ENCODE measurements around the gene MED14. TPM values are rescaled to one million over a fixed set of nuclear protein-coding genes. Genes with fewer than 3 reads are reported as not detected.

Gene MED14
- total RNA-seq, 1 experiment from 2014 or later, result 83.3 TPM

DNA sequence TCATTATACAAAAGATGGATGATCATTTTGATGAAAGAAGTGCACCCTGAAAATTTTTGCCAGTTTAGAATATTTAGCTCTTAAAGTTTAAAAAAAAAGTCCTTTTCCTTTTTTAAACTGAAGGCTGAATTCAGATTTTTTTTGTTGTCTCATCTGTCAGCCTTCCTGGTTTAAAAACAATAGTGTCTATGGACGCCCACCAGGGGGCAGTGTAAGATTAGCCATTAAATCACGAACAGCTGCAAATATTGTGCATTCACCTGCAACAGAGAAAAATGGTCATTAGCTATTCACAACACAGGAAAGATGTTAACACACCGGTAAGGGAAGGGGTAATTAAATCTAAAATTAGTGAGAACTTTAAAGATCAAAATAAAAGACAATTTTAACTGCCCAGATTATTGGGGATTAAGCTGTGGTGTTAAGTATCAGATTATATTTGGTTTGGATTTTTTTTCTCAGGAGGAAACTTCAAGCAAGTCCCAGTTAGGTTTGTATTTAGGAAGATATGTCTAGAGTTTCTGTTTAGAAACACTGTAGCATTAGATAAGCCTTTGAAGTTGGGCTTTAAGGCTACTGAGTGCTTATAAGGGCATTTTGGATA lies 83.6 kb downstream of the MED14 start:
- no peaks in the 10 kb centered on the region for H3K9me3 Mint-ChIP-seq
- DNase-seq (ENCODE audit: low spot score) (peak; percentile 33), ATAC-seq (no peak)
- H3K36me3 Mint-ChIP-seq, result peaks cover 23% of the 10 kb centered on the region
- no peak overlapping the region for H3K27ac Mint-ChIP-seq
- POLR2A ChIA-PET, result no interaction called here
- no peaks in the 10 kb centered on the region; the same call in 1 of the 2 replicates for H3K27me3 Mint-ChIP-seq (ENCODE audit: low read depth)
- TF ChIP-seq ZNF281 (CRISPR knock-in tag; IDR thresholded peaks at IDR 0.05) (no peak), CTCF (IDR thresholded peaks at IDR 0.05) (peak; percentile 49)
- H3K4me3 Mint-ChIP-seq, result no peak overlapping the region
- peaks cover 6% of the 10 kb centered on the region for H3K4me1 Mint-ChIP-seq
- CTCF ChIA-PET, result interaction anchor here (0.6 to 1.5 kb wide), 8 partner anchors 10 to 643 kb away, joined by 3 to 6 read pairs (median 3); partner anchors contain the start of gene USP9X

GRCh38 chrX:40647307-40648197 lies 87.8 kb downstream of the MED14 start, which contains the start of gene CXorf38:
CXorf38 (minus strand) TSS chrX:40647561; CDS start chrX:40647520, 41 bp downstream.
- CTCF ChIA-PET, result interaction anchor here (0.8 to 1.4 kb wide), 3 partner anchors 11 to 606 kb away, joined by 3 to 4 read pairs (median 4); partner anchors contain the start of gene ATP6AP2
- H3K4me3 Mint-ChIP-seq, result peak within 1 kb of the TSS; percentile 89
- H3K4me1 Mint-ChIP-seq, result peaks cover 19% of the 10 kb centered on the region
- peak within 1 kb of the TSS; percentile 99 for H3K27ac Mint-ChIP-seq
- peaks cover 12% of the 10 kb centered on the region for H3K36me3 Mint-ChIP-seq
- POLR2A ChIA-PET, result no interaction called here
- no peaks in the 10 kb centered on the region; the same call in 1 of the 2 replicates for H3K27me3 Mint-ChIP-seq (ENCODE audit: low read depth)
- peak; percentile 83 for ATAC-seq
- no peaks in the 10 kb centered on the region for H3K9me3 Mint-ChIP-seq
- DNase-seq (ENCODE audit: low spot score), result peak; percentile 91
- TF ChIP-seq NFATC4 (CRISPR knock-in tag; IDR thresholded peaks at IDR 0.05) (peak; percentile 73), RORB (CRISPR knock-in tag; IDR thresholded peaks at IDR 0.05) (no peak), FOXP1 (CRISPR knock-in tag; IDR thresholded peaks at IDR 0.05; ENCODE audit: borderline replicate concordance) (peak; percentile 40), FOXJ3 (CRISPR knock-in tag; IDR thresholded peaks at IDR 0.05; ENCODE audit: borderline replicate concordance) (no peak), ZNF671 (CRISPR knock-in tag; IDR thresholded peaks at IDR 0.05) (peak; percentile 67; the same call in 1 of the 2 replicates), ATF2 (CRISPR knock-in tag; IDR thresholded peaks at IDR 0.05; ENCODE audit: borderline replicate concordance, low read depth) (no peak), TEAD1 (CRISPR knock-in tag; IDR thresholded peaks at IDR 0.05) (no peak), CDX4 (CRISPR knock-in tag; IDR thresholded peaks at IDR 0.05; ENCODE audit: borderline replicate concordance) (no peak), NR1H2 (CRISPR knock-in tag; IDR thresholded peaks at IDR 0.05) (no peak), ERG (CRISPR knock-in tag; IDR thresholded peaks at IDR 0.05) (peak; percentile 89), ESRRA (CRISPR knock-in tag; IDR thresholded peaks at IDR 0.05; ENCODE audit: borderline replicate concordance) (no peak), TCF7 (CRISPR knock-in tag; IDR thresholded peaks at IDR 0.05; ENCODE audit: low read depth) (no peak), ZNF416 (CRISPR knock-in tag; IDR thresholded peaks at IDR 0.05) (peak; percentile 86; the same call in 1 of the 2 replicates), FOXK1 (CRISPR knock-in tag; IDR thresholded peaks at IDR 0.05) (0 out of 2 replicates have a peak, but pooled peaks have one; percentile 12)
- TF ChIP-seq, protein P1, sequence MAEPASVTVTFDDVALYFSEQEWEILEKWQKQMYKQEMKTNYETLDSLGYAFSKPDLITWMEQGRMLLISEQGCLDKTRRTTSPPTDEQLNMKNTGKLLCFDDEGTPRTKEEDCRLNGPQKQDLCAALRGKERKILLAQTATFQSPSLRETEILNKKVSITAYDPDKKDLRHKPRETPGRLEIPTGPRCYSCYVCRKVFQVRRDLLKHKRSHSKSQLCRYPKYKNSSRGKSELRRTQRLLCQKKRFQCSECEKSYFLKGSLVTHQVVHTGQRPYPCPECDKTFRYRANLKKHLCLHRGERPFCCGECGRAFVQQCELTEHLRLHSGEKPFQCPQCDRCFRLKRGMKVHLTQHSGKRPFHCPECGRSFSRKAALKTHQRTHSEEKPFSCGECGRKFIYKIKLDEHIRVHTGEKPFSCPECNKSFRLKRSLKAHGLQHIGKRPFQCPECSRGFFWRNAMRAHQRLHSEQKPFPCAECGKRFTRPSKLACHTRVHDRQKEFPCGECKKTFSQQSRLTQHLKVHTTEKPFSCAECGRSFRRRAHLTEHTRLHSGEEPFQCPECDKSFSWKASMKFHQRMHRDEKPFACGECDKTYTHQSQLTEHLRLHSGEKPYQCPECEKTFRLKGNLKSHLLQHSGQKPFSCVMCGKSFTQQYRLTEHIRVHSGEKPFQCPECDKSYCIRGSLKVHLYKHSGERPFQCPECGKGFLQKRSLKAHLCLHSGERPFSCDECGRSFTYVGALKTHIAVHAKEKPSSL (CRISPR knock-in tag; conservative IDR thresholded peaks at IDR 0.05), result 0 out of 2 replicates have a peak, but pooled peaks have one; percentile 67

All from WTC11 (cell line).